NCI-H2196 treated with DMSO at 0.1 percent for 48 hours (cell line): ENCODE results near the gene INS.
A peak's percentile ranks its signal among the peaks of the same experiment; 100 is the strongest.

Experiments used
- DNase-seq: peaks from one replicate; lab custom pipeline; 2025; ENCODE audit not compliant: unreplicated experiment; lab: John Stamatoyannopoulos, UW

Gene INS

GRCh38 chr11:2167141-2168045 lies 6.4 kb upstream of the INS start:
- no peak for DNase-seq

GRCh38 chr11:2166091-2166851 lies 5.3 kb upstream of the INS start:
- no peak for DNase-seq

GRCh38 chr11:2165571-2165970 lies 4.6 kb upstream of the INS start:
- DNase-seq = no peak

- DNase-seq = no peak
Observed at GRCh38 chr11:2164861-2165555, 4.0 kb upstream of the INS start.

- no peak for DNase-seq
Observed at GRCh38 chr11:2164081-2164480, 3.1 kb upstream of the INS start.

- no peak for DNase-seq
Observed at GRCh38 chr11:2163428-2163978, 2.5 kb upstream of the INS start.

- no peak for DNase-seq
Observed at GRCh38 chr11:2159536-2160413, 1.2 kb downstream of the INS start.

GRCh38 chr11:2158966-2159365 lies 2.0 kb downstream of the INS start:
- no peak for DNase-seq

GRCh38 chr11:2158296-2158737 lies 2.7 kb downstream of the INS start:
- no peak for DNase-seq

- DNase-seq = no peak
Observed at GRCh38 chr11:2157294-2158040, 3.5 kb downstream of the INS start.

- peak; percentile 64 for DNase-seq
Observed at GRCh38 chr11:2156416-2157182, 4.4 kb downstream of the INS start.

GRCh38 chr11:2155511-2155910 lies 5.5 kb downstream of the INS start:
- DNase-seq = no peak

- DNase-seq = no peak
Observed at GRCh38 chr11:2154889-2155288, 6.1 kb downstream of the INS start.

GRCh38 chr11:2154195-2154585 lies 6.8 kb downstream of the INS start:
- DNase-seq = no peak

GRCh38 chr11:2153581-2154194 lies 7.3 kb downstream of the INS start:
- no peak for DNase-seq

GRCh38 chr11:2151500-2152257 lies 9.3 kb downstream of the INS start:
- peak; percentile 62 for DNase-seq
